Transverse colon (tissue), 4 donors: Measurements from ENCODE around the gene KLC4.

ENCODE experiments used
- CTCF ChIP-seq, 5 experiments: fragments of 200-600 bp in 3 of 5; fragments of 450-650 bp in 2 of 5; sonication (generic) in 3 of 5; IDR thresholded peaks; 1 replicate in 2 of 5; 2 replicates in 3 of 5; pipeline ENCODE4 v1.5.1; 2016 to 2017; ENCODE audit warnings: antibody characterized with exemption in 5 of 5, inconsistent platforms in 3 of 5, mild to moderate bottlenecking in 2 of 5, moderate library complexity in 1 of 5
- EP300 ChIP-seq: sonication (generic); formaldehyde crosslinking; IDR thresholded peaks from one replicate; pipeline ENCODE4 v1.6.1; 2017; ENCODE audit warnings: antibody characterized with exemption, low read depth
- POLR2A ChIP-seq: fragments of 450-650 bp; IDR thresholded peaks from one replicate; pipeline ENCODE4 v1.6.1; 2016; ENCODE audit warnings: antibody characterized with exemption, mild to moderate bottlenecking, moderate library complexity
- POLR2AphosphoS5 ChIP-seq, 3 donors: sonication (generic); formaldehyde crosslinking; IDR thresholded peaks; one replicate each; pipeline ENCODE4 v1.6.1; 2016; ENCODE audit warnings: antibody characterized with exemption in 3 of 3

- TF ChIP-seq CTCF (IDR thresholded peaks at IDR 0.05) (no peak), EP300 (no peak), POLR2AphosphoS5 (IDR thresholded peaks at IDR 0.05) (no peak), POLR2A (no peak)
Observed at GRCh38 chr6:43061861-43062260, 2.4 kb downstream of the KLC4 start.
